OCI-LY7 (cell line): ENCODE data around the gene TUBA8. TPM values are rescaled to one million over a fixed set of nuclear protein-coding genes. Genes with fewer than 3 reads are reported as not detected.

Experiments
- BruUV-seq: library from RNA; stranded (reverse); fragments of 400-500 nt; replicated peaks from 2 replicates; lab custom pipeline; 2021; lab: Mats Ljungman, UMichigan
- CTCF ChIA-PET: fragments of 300-600 bp; sonication (Branson Sonifier 250); formaldehyde crosslinking; loops from one replicate; lab custom pipeline; 2022; ENCODE audit warnings: antibody characterized with exemption; ENCODE audit not compliant: unreplicated experiment; lab: Charles Lee
- POLR2A ChIA-PET: fragments of 300-600 bp; sonication (Branson Sonifier 250); formaldehyde crosslinking; loops from one replicate; lab custom pipeline; 2022; ENCODE audit warnings: antibody characterized with exemption; lab: Charles Lee
- DNase-seq: peaks from one replicate; pipeline ENCODE4 v3.0.0-alpha.2; 2015; ENCODE audit warnings: low spot score
- H2AFZ ChIP-seq: fragments of 200-600 bp; sonication (generic), shearing (Covaris generic); 2 replicates; pipeline ENCODE4 v1.6.1; 2014; ENCODE audit warnings: mild to moderate bottlenecking, antibody characterized with exemption, low read length, moderate library complexity
- H3K27ac ChIP-seq: fragments of 200-600 bp; sonication (generic); 2 replicates; pipeline ENCODE4 v1.5.1; 2014; ENCODE audit warnings: mixed run types, low read depth, mild to moderate bottlenecking, moderate library complexity, low read length, inconsistent platforms; ENCODE audit not compliant: poor library complexity, severe bottlenecking
- H3K36me3 ChIP-seq: fragments of 200-600 bp; sonication (generic); 2 replicates; pipeline ENCODE4 v1.6.1; 2014; ENCODE audit warnings: mild to moderate bottlenecking, antibody characterized with exemption, low read length, moderate library complexity, mixed read lengths; ENCODE audit not compliant: insufficient read depth
- H3K4me1 ChIP-seq: fragments of 200-600 bp; sonication (generic); 2 replicates; pipeline ENCODE4 v1.5.1; 2014; ENCODE audit warnings: mild to moderate bottlenecking, low read length; ENCODE audit not compliant: insufficient read depth, poor library complexity, severe bottlenecking
- H3K4me2 ChIP-seq: fragments of 200-600 bp; sonication (generic); 2 replicates; pipeline ENCODE4 v1.6.1; 2014; ENCODE audit warnings: mild to moderate bottlenecking, low read length
- H3K4me3 ChIP-seq: fragments of 200-600 bp; sonication (generic); 2 replicates; pipeline ENCODE4 v1.5.1; 2014; ENCODE audit warnings: mild to moderate bottlenecking, low read depth, low read length; ENCODE audit not compliant: poor library complexity, severe bottlenecking
- H3K79me2 ChIP-seq: fragments of 200-600 bp; sonication (generic); 2 replicates; pipeline ENCODE4 v1.6.1; 2016; ENCODE audit warnings: low read depth, mild to moderate bottlenecking, low read length, moderate library complexity, mixed read lengths; ENCODE audit not compliant: insufficient read depth
- H3K9me2 ChIP-seq: fragments of 200-600 bp; sonication (generic); 2 replicates; pipeline ENCODE4 v1.6.1; 2016; ENCODE audit warnings: mild to moderate bottlenecking, low read length, mixed read lengths; ENCODE audit not compliant: insufficient read depth
- H3K9me3 ChIP-seq: fragments of 200-600 bp; sonication (generic); 2 replicates; pipeline ENCODE4 v1.6.1; 2014; ENCODE audit warnings: mild to moderate bottlenecking, mixed run types, low read length, mixed read lengths
- H4K20me1 ChIP-seq: fragments of 200-600 bp; sonication (generic); 2 replicates; pipeline ENCODE4 v1.6.1; 2014; ENCODE audit warnings: mild to moderate bottlenecking, antibody characterized with exemption, low read length, moderate library complexity, mixed read lengths; ENCODE audit not compliant: insufficient read depth
- CTCF ChIP-seq: fragments of 200-600 bp; sonication (generic); conservative IDR thresholded peaks from 2 replicates; pipeline ENCODE4 v1.5.1; 2014; ENCODE audit warnings: mild to moderate bottlenecking, antibody characterized with exemption, low read length, moderate library complexity, mixed read lengths
- EZH2phosphoT487 ChIP-seq: fragments of 200-600 bp; sonication (generic); IDR thresholded peaks from 2 replicates; pipeline ENCODE4 v1.6.1; 2018; ENCODE audit warnings: low read depth, borderline replicate concordance, mild to moderate bottlenecking, mixed run types, antibody characterized with exemption, low read length, moderate library complexity, mixed read lengths
- intact Hi-C: fragments of 100-400 bp; cut with micrococcal nuclease; formaldehyde crosslinking; loops from one replicate; pipeline ENCODE4 v1.10.0; 2022; ENCODE audit not compliant: unreplicated experiment
- total RNA-seq, 2 experiments: library from RNA; depleted of rRNA in 1 of 2; stranded (reverse); fragments of >200 nt in 1 of 2; shearing (Covaris generic) in 1 of 2; gene quantifications; 2 replicates each; pipeline ENCODE4 v1.2.3, GENCODE V29; 2014 to 2022

Gene TUBA8
- total RNA-seq, 2 experiments from 2014 or later: 1.9 to 2.0 TPM

GRCh38 chr22:18110954-18111758, 547 bp downstream of the TUBA8 start:
- TF ChIP-seq EZH2phosphoT487 (no peak), CTCF (no peak)
- Histone ChIP-seq H3K9me2 (no peaks in the 10 kb centered on the region), H3K4me1 (peaks cover 12% of the 10 kb centered on the region), H3K9me3 (peaks cover 1% of the 10 kb centered on the region; the same call in 1 of the 2 replicates), H3K36me3 (no peaks in the 10 kb centered on the region; the same call in 1 of the 2 replicates), H4K20me1 (no peaks in the 10 kb centered on the region), H3K79me2 (no peaks in the 10 kb centered on the region), H3K27ac (no peak overlapping the region), H3K4me2 (peak overlapping the region; percentile 23; the same call in 1 of the 2 replicates), H2AFZ (no peak overlapping the region), H3K4me3 (no peak overlapping the region)
- intact Hi-C loops: no loop called here
- ChIA-PET POLR2A (no interaction called here), CTCF (no interaction called here)
- no TSS peak for BruUV-seq
- no peak for DNase-seq

- no peak overlapping the region for H3K4me3 ChIP-seq
- no peaks in the 10 kb centered on the region for H3K9me2 ChIP-seq
- POLR2A ChIA-PET: no interaction called here
Observed at GRCh38 chr22:18111759-18112330, 1.2 kb downstream of the TUBA8 start.

More at GRCh38 chr22:18111759-18112330, 1.2 kb downstream of the TUBA8 start:
- Histone ChIP-seq H3K79me2 (no peaks in the 10 kb centered on the region), H3K9me3 (no peaks in the 10 kb centered on the region; the same call in 1 of the 2 replicates), H2AFZ (no peak overlapping the region), H3K27ac (no peak overlapping the region), H3K4me1 (peaks cover 12% of the 10 kb centered on the region), H4K20me1 (no peaks in the 10 kb centered on the region), H3K36me3 (no peaks in the 10 kb centered on the region), H3K4me2 (no peak overlapping the region)
- CTCF ChIA-PET: no interaction called here
- no peak for DNase-seq
- TF ChIP-seq CTCF (no peak), EZH2phosphoT487 (no peak)
- intact Hi-C loops: no loop called here
- BruUV-seq: no TSS peak
